HL-60 (cell line): ENCODE measurements around the gene IFNA21.

Source experiments
- CTCF ChIP-seq: IDR thresholded peaks from one replicate; pipeline ENCODE4 v1.5.1; 2011; ENCODE audit warnings: low read length, control low read depth, inconsistent platforms; ENCODE audit not compliant: insufficient read depth
- GABPA ChIP-seq: IDR thresholded peaks from 2 replicates; pipeline ENCODE4 v1.6.1; 2012; ENCODE audit warnings: low read depth
- POLR2AphosphoS5 ChIP-seq: IDR thresholded peaks from 2 replicates; pipeline ENCODE4 v1.6.1; 2012; ENCODE audit warnings: low read depth
- SPI1 ChIP-seq: IDR thresholded peaks from 2 replicates; pipeline ENCODE4 v1.6.1; 2012; ENCODE audit warnings: low read depth, mild to moderate bottlenecking, borderline replicate concordance
- TF ChIP-seq, protein P1 (sequence below): IDR thresholded peaks from 2 replicates; pipeline ENCODE4 v1.6.1; 2012; ENCODE audit warnings: low read depth; ENCODE audit not compliant: insufficient replicate concordance

DNA sequence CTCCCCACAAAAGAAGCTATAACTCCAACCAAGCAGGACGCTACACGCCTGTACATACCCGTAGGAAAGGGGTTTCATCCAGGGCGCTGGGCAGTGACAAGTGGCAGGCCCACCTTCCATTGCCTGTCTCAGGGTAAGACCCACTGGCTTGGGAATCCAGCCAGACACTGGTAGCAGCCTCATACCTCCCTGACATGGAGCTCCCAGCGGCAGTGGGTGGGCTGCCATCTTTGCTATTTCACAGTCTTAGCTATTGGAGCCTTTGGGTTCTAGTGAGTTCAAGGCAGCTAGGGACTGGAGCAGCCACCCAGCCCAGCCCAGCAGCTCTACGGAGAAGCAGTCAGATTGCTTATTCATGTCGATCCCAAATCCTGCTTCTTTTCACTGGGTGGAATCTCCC is 43.9 kb upstream of the IFNA21 start:
- no peak for TF ChIP-seq CTCF
- TF ChIP-seq GABPA = no peak
- TF ChIP-seq POLR2AphosphoS5 = no peak
- TF ChIP-seq, protein P1, sequence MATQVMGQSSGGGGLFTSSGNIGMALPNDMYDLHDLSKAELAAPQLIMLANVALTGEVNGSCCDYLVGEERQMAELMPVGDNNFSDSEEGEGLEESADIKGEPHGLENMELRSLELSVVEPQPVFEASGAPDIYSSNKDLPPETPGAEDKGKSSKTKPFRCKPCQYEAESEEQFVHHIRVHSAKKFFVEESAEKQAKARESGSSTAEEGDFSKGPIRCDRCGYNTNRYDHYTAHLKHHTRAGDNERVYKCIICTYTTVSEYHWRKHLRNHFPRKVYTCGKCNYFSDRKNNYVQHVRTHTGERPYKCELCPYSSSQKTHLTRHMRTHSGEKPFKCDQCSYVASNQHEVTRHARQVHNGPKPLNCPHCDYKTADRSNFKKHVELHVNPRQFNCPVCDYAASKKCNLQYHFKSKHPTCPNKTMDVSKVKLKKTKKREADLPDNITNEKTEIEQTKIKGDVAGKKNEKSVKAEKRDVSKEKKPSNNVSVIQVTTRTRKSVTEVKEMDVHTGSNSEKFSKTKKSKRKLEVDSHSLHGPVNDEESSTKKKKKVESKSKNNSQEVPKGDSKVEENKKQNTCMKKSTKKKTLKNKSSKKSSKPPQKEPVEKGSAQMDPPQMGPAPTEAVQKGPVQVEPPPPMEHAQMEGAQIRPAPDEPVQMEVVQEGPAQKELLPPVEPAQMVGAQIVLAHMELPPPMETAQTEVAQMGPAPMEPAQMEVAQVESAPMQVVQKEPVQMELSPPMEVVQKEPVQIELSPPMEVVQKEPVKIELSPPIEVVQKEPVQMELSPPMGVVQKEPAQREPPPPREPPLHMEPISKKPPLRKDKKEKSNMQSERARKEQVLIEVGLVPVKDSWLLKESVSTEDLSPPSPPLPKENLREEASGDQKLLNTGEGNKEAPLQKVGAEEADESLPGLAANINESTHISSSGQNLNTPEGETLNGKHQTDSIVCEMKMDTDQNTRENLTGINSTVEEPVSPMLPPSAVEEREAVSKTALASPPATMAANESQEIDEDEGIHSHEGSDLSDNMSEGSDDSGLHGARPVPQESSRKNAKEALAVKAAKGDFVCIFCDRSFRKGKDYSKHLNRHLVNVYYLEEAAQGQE = no peak
- TF ChIP-seq SPI1 = no peak
